K562 (cell line): ENCODE data around the gene GRIK2. TPM values are rescaled to one million over a fixed set of nuclear protein-coding genes. Genes with fewer than 3 reads are reported as not detected.

Experiments used
- ATAC-seq: fragments of 200-7000 bp; cut with Tn5 transposase; 3 replicates; pipeline ENCODE4 v1.9.1; 2020; ENCODE audit warnings: moderate library complexity
- BruUV-seq: library from RNA; stranded (reverse); fragments of 400-500 nt; replicated peaks from 2 replicates; lab custom pipeline; 2021; lab: Mats Ljungman, UMichigan
- CTCF ChIA-PET: fragments of 300-600 bp; formaldehyde crosslinking; extraction: SDS; loops from one replicate; lab custom pipeline; 2021; ENCODE audit warnings: low intra/inter-chr PET ratio; lab: Yijun Ruan, JAX
- POLR2A ChIA-PET: fragments of 300-600, 350-650 bp; sonication (Branson Sonifier 250); formaldehyde crosslinking; extraction: SDS; loops from one replicate; lab custom pipeline; 2021; ENCODE audit warnings: antibody characterized with exemption, inconsistent platforms; lab: Yijun Ruan, JAX
- DNase-seq, 4 experiments: peaks; one replicate each; pipeline versions ENCODE4 v3.0.0 to v3.0.0-alpha.2; 2011 to 2018; ENCODE audit warnings: low spot score in 3 of 4, mixed read lengths in 3 of 4; ENCODE audit errors: extremely low read depth in 1 of 4
- FAIRE-seq: peaks from 2 replicates; lab custom pipeline; 2011; peaks lifted over from hg19 to GRCh38; lab: Jason Lieb, UNC
- H2AFZ ChIP-seq: 2 replicates; pipeline ENCODE4 v1.6.0; 2011; ENCODE audit warnings: low read depth, low read length, control low read depth, inconsistent platforms
- H3K27ac ChIP-seq: fragments of 200-600 bp; 3 replicates; pipeline ENCODE4 v1.8.0; 2011; ENCODE audit warnings: low read depth, mild to moderate bottlenecking, control low read depth, inconsistent platforms, low read length, moderate library complexity, mixed read lengths; ENCODE audit errors: extremely low read depth
- H3K27me3 ChIP-seq, 2 experiments: fragments of 300-600 bp in 1 of 2; 2 replicates in 1 of 2; 3 replicates in 1 of 2; pipeline versions ENCODE4 v1.6.0 to v1.8.0; 2011; ENCODE audit warnings: inconsistent platforms in 2 of 2, low read length in 2 of 2, mild to moderate bottlenecking in 1 of 2, mixed read lengths in 1 of 2, moderate library complexity in 1 of 2; ENCODE audit not compliant: control insufficient read depth in 2 of 2, insufficient read depth in 2 of 2
- H3K36me3 ChIP-seq: fragments of 300-600 bp; 3 replicates; pipeline ENCODE4 v1.8.0; 2011; ENCODE audit warnings: mild to moderate bottlenecking, low read length, inconsistent platforms; ENCODE audit not compliant: control insufficient read depth, insufficient read depth
- H3K4me1 ChIP-seq, 2 experiments: fragments of 200-600 bp in 1 of 2; replicated peaks in 1 of 2; 2 replicates in 1 of 2; 3 replicates in 1 of 2; pipeline versions ENCODE4 v1.5.1 to v1.8.0; 2011; ENCODE audit warnings: inconsistent platforms in 2 of 2, low read length in 2 of 2, mild to moderate bottlenecking in 1 of 2, mixed read lengths in 1 of 2, moderate library complexity in 1 of 2; ENCODE audit not compliant: control insufficient read depth in 2 of 2, insufficient read depth in 2 of 2
- H3K4me2 ChIP-seq: 2 replicates; pipeline ENCODE4 v1.6.1; 2011; ENCODE audit warnings: low read length, control low read depth, inconsistent platforms, mixed read lengths; ENCODE audit not compliant: insufficient read depth
- H3K4me3 ChIP-seq: fragments of 200-600 bp; sonication (generic), shearing (Covaris generic); 2 replicates; pipeline ENCODE4 v1.5.1; 2016; ENCODE audit warnings: control low read depth, inconsistent platforms
- H3K79me2 ChIP-seq: fragments of 200-600 bp; 3 replicates; pipeline ENCODE4 v1.8.0; 2011; ENCODE audit warnings: low read length, inconsistent platforms; ENCODE audit not compliant: control insufficient read depth, insufficient read depth
- H3K9ac ChIP-seq, 2 experiments: 2 replicates each; pipeline versions ENCODE4 v1.6.0 to v1.6.1; 2011; ENCODE audit warnings: low read depth in 2 of 2, low read length in 2 of 2, control low read depth in 1 of 2, inconsistent platforms in 1 of 2, mild to moderate bottlenecking in 1 of 2, mixed read lengths in 1 of 2; ENCODE audit not compliant: insufficient read depth in 1 of 2
- H3K9me1 ChIP-seq: one replicate; pipeline ENCODE4 v1.6.0; 2011; ENCODE audit warnings: inconsistent platforms, mild to moderate bottlenecking, low read length, moderate library complexity; ENCODE audit not compliant: control insufficient read depth, insufficient read depth
- H3K9me3 ChIP-seq: replicated peaks from 2 replicates; pipeline ENCODE4 v1.5.1; 2011; ENCODE audit warnings: low read depth, low read length, inconsistent platforms; ENCODE audit not compliant: control insufficient read depth, insufficient read depth
- H4K20me1 ChIP-seq: replicated peaks from 2 replicates; pipeline ENCODE4 v1.6.1; 2011; ENCODE audit warnings: low read length, inconsistent platforms, mixed read lengths; ENCODE audit not compliant: control insufficient read depth, insufficient read depth
- CREB1 ChIP-seq, 2 experiments: sonication (generic) in 1 of 2; formaldehyde crosslinking in 1 of 2; IDR thresholded peaks; 2 replicates each; pipeline versions ENCODE4 v1.6.1 to v1.8.0; 2012 to 2022; ENCODE audit warnings: inconsistent platforms in 1 of 2, mild to moderate bottlenecking in 1 of 2, missing genetic modification reagents in 1 of 2, moderate library complexity in 1 of 2
- ELF4 ChIP-seq: fragments of 450-650 bp; formaldehyde crosslinking; IDR thresholded peaks from 2 replicates; pipeline ENCODE4 v1.4.0; 2022; ENCODE audit warnings: missing genetic modification characterization
- GABPB1 ChIP-seq: sonication (generic); formaldehyde crosslinking; IDR thresholded peaks from 2 replicates; pipeline ENCODE4 v1.8.0; 2022; ENCODE audit warnings: mild to moderate bottlenecking, missing genetic modification reagents
- HMGXB4 ChIP-seq: sonication (generic); formaldehyde crosslinking; IDR thresholded peaks from 2 replicates; pipeline ENCODE4 v1.8.1; 2023; ENCODE audit warnings: mild to moderate bottlenecking, missing genetic modification reagents
- JUND ChIP-seq, 2 experiments: IDR thresholded peaks; 2 replicates in 1 of 2; 3 replicates in 1 of 2; pipeline ENCODE4 v1.6.1; 2011; ENCODE audit warnings: borderline replicate concordance in 2 of 2, low read depth in 2 of 2, low read length in 2 of 2, improper control_type of control experiment in 1 of 2, missing biosample characterization in 1 of 2, missing genetic modification characterization in 1 of 2, missing genetic modification reagents in 1 of 2
- KAT7 ChIP-seq: sonication (generic); formaldehyde crosslinking; IDR thresholded peaks from 2 replicates; pipeline ENCODE4 v1.8.0; 2022; ENCODE audit warnings: missing genetic modification reagents, mild to moderate bottlenecking, borderline replicate concordance
- LCOR ChIP-seq: sonication (generic); formaldehyde crosslinking; IDR thresholded peaks from 2 replicates; pipeline ENCODE4 v1.8.0; 2022; ENCODE audit warnings: mild to moderate bottlenecking, missing genetic modification reagents
- MCM7 ChIP-seq, 2 experiments: fragments of 450-650 bp; IDR thresholded peaks; 2 replicates each; pipeline ENCODE4 v1.6.1; 2016 to 2018
- NFE2L1 ChIP-seq: fragments of 450-650 bp; IDR thresholded peaks from 2 replicates; pipeline ENCODE4 v1.6.1; 2016; ENCODE audit warnings: missing genetic modification characterization, low read depth, mild to moderate bottlenecking, missing compliant biosample characterization, moderate library complexity, borderline replicate concordance
- NR1H2 ChIP-seq: sonication (generic); formaldehyde crosslinking; IDR thresholded peaks from 2 replicates; pipeline ENCODE4 v1.4.0; 2020; ENCODE audit warnings: mild to moderate bottlenecking, missing genetic modification reagents
- NR4A1 ChIP-seq, 2 experiments: fragments of 250-450 bp in 1 of 2; fragments of 450-650 bp in 1 of 2; sonication (Bioruptor Pico) in 1 of 2; IDR thresholded peaks; 2 replicates each; pipeline versions ENCODE4 v1.4.0 to v1.6.1; 2016 to 2020; ENCODE audit warnings: mild to moderate bottlenecking in 2 of 2, missing compliant biosample characterization in 1 of 2, missing genetic modification characterization in 1 of 2, moderate library complexity in 1 of 2
- RBM14 ChIP-seq: fragments of 200-400 bp; formaldehyde crosslinking; IDR thresholded peaks from 2 replicates; pipeline ENCODE4 v1.6.1; 2018; ENCODE audit warnings: low read depth, mild to moderate bottlenecking, low read length, moderate library complexity, borderline replicate concordance; ENCODE audit not compliant: insufficient read depth
- ZNF12 ChIP-seq: sonication (generic); formaldehyde crosslinking; IDR thresholded peaks from 2 replicates; pipeline ENCODE4 v1.4.0; 2020; ENCODE audit warnings: mild to moderate bottlenecking, missing genetic modification reagents
- ZNF133 ChIP-seq: fragments of 250-450 bp; sonication (Bioruptor Pico); IDR thresholded peaks from 2 replicates; pipeline ENCODE4 v1.4.0; 2020; ENCODE audit warnings: mild to moderate bottlenecking
- ZNF232 ChIP-seq: sonication (generic); formaldehyde crosslinking; IDR thresholded peaks from 2 replicates; pipeline ENCODE4 v1.8.0; 2022; ENCODE audit warnings: mild to moderate bottlenecking, missing genetic modification reagents
- ZNF699 ChIP-seq: fragments of 250-450 bp; sonication (Bioruptor Pico); IDR thresholded peaks from 2 replicates; pipeline ENCODE4 v1.8.0; 2021; ENCODE audit warnings: mild to moderate bottlenecking, moderate library complexity; ENCODE audit not compliant: insufficient replicate concordance
- WGBS: fragments of 100-300 bp; shearing (Covaris generic); methylation state at CpG from one replicate; pipeline ENCODE4 v1.1.6; 2016; ENCODE audit warnings: low coverage, mixed read lengths; ENCODE audit not compliant: insufficient coverage; ENCODE audit errors: missing lambda C conversion rate; 5-methylcytosine and 5-hydroxymethylcytosine counted together
- in situ Hi-C: fragments of 300-500 bp; cut with MboI; formaldehyde crosslinking; loops from 4 replicates; pipeline ENCODE4 v1.15.0; 2018; ENCODE audit warnings: inconsistent platforms, mixed read lengths
- intact Hi-C: fragments of 100-400 bp; cut with micrococcal nuclease; formaldehyde crosslinking; loops from 2 replicates; pipeline ENCODE4 v1.14.2; 2022
- polyA plus RNA-seq, 8 experiments: library from polyadenylated mRNA; depleted of rRNA in 4 of 8; stranded (reverse) in 5 of 8; unstranded in 3 of 8; fragments of >200 nt; fragmentation: Nextera tagmentation in 2 of 8; fragmentation: Illumina TruSeq in 1 of 8; extraction: Ambion mirVana in 2 of 8; extraction: Trizol in 1 of 8; gene quantifications; 2 replicates each; pipeline versions ENCODE4 v1.2.1 to v1.2.3, GENCODE V29; 2011 to 2014; ENCODE audit warnings: inconsistent platforms in 1 of 8, missing spikeins in 1 of 8
- total RNA-seq, 7 experiments: library from RNA; depleted of rRNA in 6 of 7; stranded (reverse); fragments of >200 nt in 6 of 7; fragmentation: Illumina TruSeq in 2 of 7; extraction: Trizol in 2 of 7; gene quantifications; 2 replicates each; pipeline versions ENCODE4 v1.2.1 to v1.2.3, GENCODE V29; 2011 to 2021; ENCODE audit warnings: low replicate concordance in 1 of 7
- TF ChIP-seq, protein P1 (sequence below): sonication (generic); formaldehyde crosslinking; IDR thresholded peaks from 2 replicates; pipeline ENCODE4 v1.8.0; 2022; ENCODE audit warnings: mild to moderate bottlenecking, low read depth, missing genetic modification reagents

The GRIK2 gene
- total and polyA plus RNA-seq, 9 of the 15 experiments (the other 6 are each of a cell fraction or from before 2014, with no cell fraction given), result not detected

DNA sequence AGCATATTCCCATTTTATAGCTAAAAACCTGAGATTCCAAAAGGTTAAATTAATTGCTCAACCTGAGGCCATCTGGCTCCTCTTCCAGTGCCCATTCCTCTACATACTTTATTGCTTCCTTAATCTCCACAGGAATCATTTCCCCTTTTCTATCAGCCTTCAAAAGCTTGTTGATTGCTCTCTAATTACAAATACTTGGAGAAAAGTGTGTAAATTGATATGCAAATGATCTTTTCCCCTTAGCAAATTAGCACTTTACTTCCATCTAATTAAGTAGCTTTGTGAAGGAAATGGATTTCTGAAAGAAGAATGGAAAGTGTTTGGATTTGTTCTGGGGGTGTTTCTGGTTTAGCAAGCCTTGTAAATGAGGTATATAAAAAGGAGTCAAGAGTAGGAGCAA is 323.3 kb downstream of the GRIK2 start (continued):
- TF ChIP-seq GABPB1 (CRISPR knock-in tag), result no peak

DNA sequence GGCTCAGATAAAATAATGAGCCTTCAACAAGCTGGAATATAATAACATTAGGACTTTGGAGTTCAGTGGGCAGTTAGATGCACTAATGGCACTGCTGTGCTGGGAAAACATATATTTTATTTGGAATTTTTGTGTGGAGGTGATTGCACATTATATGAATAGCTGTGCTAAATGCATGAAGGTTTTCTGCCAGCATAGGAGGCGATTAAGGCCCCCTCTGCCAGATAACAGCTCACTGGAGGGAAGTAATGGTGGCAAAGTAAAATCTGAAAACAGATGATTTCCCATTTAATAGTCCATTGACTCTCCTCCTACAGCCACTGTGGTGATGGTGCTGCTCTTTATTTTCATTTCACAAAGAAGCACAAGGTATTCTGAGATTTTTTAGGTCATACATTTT is 326.0 kb downstream of the GRIK2 start:
- BruUV-seq, result no TSS peak
- WGBS, result 0% methylated on average over 1 of the region's 1 CpG
- H3K4me3 ChIP-seq, result no peak overlapping the region
- TF ChIP-seq MCM7 (IDR thresholded peaks at IDR 0.05), result no peak
- TF ChIP-seq RBM14, result no peak
- TF ChIP-seq ZNF133 (CRISPR knock-in tag), result no peak
- no peak for TF ChIP-seq NR1H2 (CRISPR knock-in tag)
- TF ChIP-seq JUND (IDR thresholded peaks at IDR 0.05; ENCODE audit: borderline replicate concordance, low read depth, low read length), result no peak
- TF ChIP-seq JUND (tag; IDR thresholded peaks at IDR 0.05; ENCODE audit: borderline replicate concordance, low read depth, low read length), result no peak
- TF ChIP-seq HMGXB4 (CRISPR knock-in tag), result no peak
- TF ChIP-seq CREB1 (IDR thresholded peaks at IDR 0.05), result no peak
- TF ChIP-seq CREB1 (CRISPR knock-in tag; IDR thresholded peaks at IDR 0.05), result no peak
- no peak for TF ChIP-seq KAT7
- TF ChIP-seq ZNF232 (CRISPR knock-in tag), result no peak
- TF ChIP-seq ELF4 (CRISPR knock-in tag), result no peak
- TF ChIP-seq ZNF12, result no peak
- no peak for TF ChIP-seq NFE2L1 (tag)
- no peak for TF ChIP-seq LCOR (CRISPR knock-in tag)
- TF ChIP-seq, protein P1, sequence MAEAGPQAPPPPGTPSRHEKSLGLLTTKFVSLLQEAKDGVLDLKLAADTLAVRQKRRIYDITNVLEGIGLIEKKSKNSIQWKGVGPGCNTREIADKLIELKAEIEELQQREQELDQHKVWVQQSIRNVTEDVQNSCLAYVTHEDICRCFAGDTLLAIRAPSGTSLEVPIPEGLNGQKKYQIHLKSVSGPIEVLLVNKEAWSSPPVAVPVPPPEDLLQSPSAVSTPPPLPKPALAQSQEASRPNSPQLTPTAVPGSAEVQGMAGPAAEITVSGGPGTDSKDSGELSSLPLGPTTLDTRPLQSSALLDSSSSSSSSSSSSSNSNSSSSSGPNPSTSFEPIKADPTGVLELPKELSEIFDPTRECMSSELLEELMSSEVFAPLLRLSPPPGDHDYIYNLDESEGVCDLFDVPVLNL (CRISPR knock-in tag), result no peak
- no peak for TF ChIP-seq NR4A1 (CRISPR knock-in tag; IDR thresholded peaks at IDR 0.05)
- TF ChIP-seq NR4A1 (tag; IDR thresholded peaks at IDR 0.05), result no peak
- no peak for TF ChIP-seq ZNF699 (CRISPR knock-in tag)
- TF ChIP-seq, all 486 proteins: peak for 0
- DNase-seq, result no peak
- H3K79me2 ChIP-seq, result no peaks in the 10 kb centered on the region
- H3K27ac ChIP-seq, result no peak overlapping the region
- H3K27me3 ChIP-seq, result no peaks in the 10 kb centered on the region
- H4K20me1 ChIP-seq, result no peaks in the 10 kb centered on the region
- no peak for FAIRE-seq
- no peaks in the 10 kb centered on the region for H3K4me1 ChIP-seq
- no peak overlapping the region for H3K4me2 ChIP-seq
- in situ Hi-C loops, result no loop called here
- CTCF ChIA-PET, result no interaction called here
- no peaks in the 10 kb centered on the region for H3K36me3 ChIP-seq
- no peak for ATAC-seq
- H3K9me1 ChIP-seq, result no peaks in the 10 kb centered on the region
- no peak overlapping the region for H3K9ac ChIP-seq
- H3K9me3 ChIP-seq, result no peaks in the 10 kb centered on the region
- POLR2A ChIA-PET, result no interaction called here
- H2AFZ ChIP-seq, result no peak overlapping the region
- intact Hi-C loops, result no loop called here
